T-helper 17 cell (primary cell): ENCODE measurements around the gene RNLS. TPM values are rescaled to one million over a fixed set of nuclear protein-coding genes. Genes with fewer than 3 reads are reported as not detected.

Experiments used
- ATAC-seq: fragments of 150-1000 bp; cut with Tn5 transposase; 2 replicates; pipeline ENCODE4 v1.10.0; 2021; ENCODE audit warnings: mild to moderate bottlenecking, moderate library complexity
- DNase-seq, 3 donors: peaks; one replicate each; pipeline versions ENCODE4 v3.0.0 to v3.0.0-alpha.2; 2020 to 2021
- H3K9me3 ChIP-seq: one replicate; pipeline ENCODE4 v1.7.0; 2013; ENCODE audit warnings: low read length, mild to moderate bottlenecking; ENCODE audit not compliant: control insufficient read depth, poor library complexity, severe bottlenecking
- H3K27ac Mint-ChIP-seq: one replicate; pipeline ENCODE4 v1.8.0; 2022; ENCODE audit warnings: mild to moderate bottlenecking, moderate library complexity, mixed read lengths
- H3K27me3 Mint-ChIP-seq: one replicate; pipeline ENCODE4 v1.8.0; 2022; ENCODE audit warnings: mixed read lengths
- H3K36me3 Mint-ChIP-seq: one replicate; pipeline ENCODE4 v1.8.0; 2022; ENCODE audit warnings: low read depth, mixed read lengths
- H3K4me1 Mint-ChIP-seq: one replicate; pipeline ENCODE4 v1.8.0; 2022; ENCODE audit warnings: mild to moderate bottlenecking, mixed read lengths
- H3K4me3 Mint-ChIP-seq: one replicate; pipeline ENCODE4 v1.8.0; 2022; ENCODE audit warnings: mild to moderate bottlenecking, moderate library complexity, mixed read lengths
- total RNA-seq, 4 donors: library from RNA in 2 of 4; stranded (reverse) in 2 of 4; gene quantifications; one replicate each; pipeline ENCODE4 v1.2.3 and lab custom pipeline; 2022 to 2026

RNLS gene
- total RNA-seq, 2 donors from 2014 or later: 1.8 to 4.6 TPM

DNA sequence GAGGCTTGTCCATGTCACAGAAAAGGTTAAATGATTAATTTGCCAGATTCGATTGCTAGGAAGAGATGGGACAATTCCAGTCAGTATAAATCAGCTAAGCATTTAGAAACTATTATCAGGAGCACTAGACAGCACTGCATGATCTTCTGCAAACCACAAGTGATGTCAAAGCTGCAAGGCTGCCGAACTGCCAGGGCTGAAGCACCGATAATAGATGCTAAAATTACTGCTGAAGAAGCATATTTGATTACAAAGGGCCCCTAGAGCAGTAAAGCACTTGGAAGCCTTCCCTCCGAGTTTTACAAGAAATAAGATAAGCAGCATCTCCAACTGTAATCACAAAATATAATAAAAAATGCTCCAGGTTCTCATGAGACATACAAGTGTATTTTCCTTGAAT lies 40.6 kb downstream of the RNLS start:
- DNase-seq (no peak), ATAC-seq (no peak)
- Mint-ChIP-seq H3K4me3 (no peak overlapping the region), H3K27me3 (no peaks in the 10 kb centered on the region), H3K36me3 (peaks cover 4% of the 10 kb centered on the region), H3K27ac (no peak overlapping the region), H3K4me1 (peaks cover under 1% of the 10 kb centered on the region)
- no peaks in the 10 kb centered on the region for H3K9me3 ChIP-seq

GRCh38 chr10:88541116-88541626 lies 41.9 kb downstream of the RNLS start:
- no peak for ATAC-seq
- H3K9me3 ChIP-seq: no peaks in the 10 kb centered on the region
- Mint-ChIP-seq H3K36me3 (peaks cover 4% of the 10 kb centered on the region), H3K27me3 (no peaks in the 10 kb centered on the region), H3K4me3 (no peak overlapping the region), H3K27ac (no peak overlapping the region), H3K4me1 (peaks cover 2% of the 10 kb centered on the region)
- no peak for DNase-seq

- ATAC-seq: no peak
Observed at GRCh38 chr10:88540351-88540750, 42.8 kb downstream of the RNLS start.

DNA sequence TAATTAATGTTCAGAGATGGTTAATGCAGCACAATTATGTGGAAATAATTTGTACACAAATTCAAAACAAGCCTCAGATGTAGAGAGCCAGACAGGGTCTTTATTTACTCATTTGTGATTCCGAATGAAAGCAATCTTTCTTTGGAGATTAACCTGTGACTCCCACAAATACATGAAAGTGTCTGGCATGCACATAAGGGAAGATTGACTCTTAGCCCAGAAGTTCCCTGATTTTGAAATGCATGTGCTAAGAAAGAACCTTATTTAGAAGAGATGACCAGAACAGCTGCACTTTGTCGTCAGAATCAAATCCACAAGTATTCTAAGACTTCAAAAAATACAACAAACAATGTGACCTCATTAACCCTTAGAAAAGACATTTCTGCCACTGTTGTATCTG lies 45.1 kb downstream of the RNLS start:
- H3K4me3 Mint-ChIP-seq: no peak overlapping the region
- no peaks in the 10 kb centered on the region for H3K9me3 ChIP-seq
- peaks cover 3% of the 10 kb centered on the region for H3K36me3 Mint-ChIP-seq
- no peaks in the 10 kb centered on the region for H3K27me3 Mint-ChIP-seq
- H3K4me1 Mint-ChIP-seq: peaks cover 10% of the 10 kb centered on the region
- DNase-seq: no peak
- no peak overlapping the region for H3K27ac Mint-ChIP-seq
- no peak for ATAC-seq

More at GRCh38 chr10:88540351-88540750, 42.8 kb downstream of the RNLS start:
- Mint-ChIP-seq H3K4me3 (no peak overlapping the region), H3K36me3 (peaks cover 4% of the 10 kb centered on the region), H3K4me1 (peaks cover 5% of the 10 kb centered on the region), H3K27me3 (no peaks in the 10 kb centered on the region), H3K27ac (no peak overlapping the region)
- no peaks in the 10 kb centered on the region for H3K9me3 ChIP-seq
- no peak for DNase-seq

GRCh38 chr10:88537322-88537721 lies 45.8 kb downstream of the RNLS start:
- ATAC-seq (no peak), DNase-seq (no peak)
- Mint-ChIP-seq H3K27ac (peak overlapping the region; percentile 41), H3K36me3 (peaks cover 2% of the 10 kb centered on the region), H3K4me3 (no peak overlapping the region), H3K4me1 (peaks cover 10% of the 10 kb centered on the region), H3K27me3 (no peaks in the 10 kb centered on the region)
- H3K9me3 ChIP-seq: no peaks in the 10 kb centered on the region

- H3K27me3 Mint-ChIP-seq: peaks cover 4% of the 10 kb centered on the region
- no peaks in the 10 kb centered on the region for H3K9me3 ChIP-seq
- H3K4me1 Mint-ChIP-seq: peaks cover 10% of the 10 kb centered on the region
- H3K36me3 Mint-ChIP-seq: no peaks in the 10 kb centered on the region
- DNase-seq (no peak), ATAC-seq (no peak)
- no peak overlapping the region for H3K27ac Mint-ChIP-seq
- no peak overlapping the region for H3K4me3 Mint-ChIP-seq
Observed at GRCh38 chr10:88536437-88536836, 46.7 kb downstream of the RNLS start.

GRCh38 chr10:88534072-88534665 lies 48.9 kb downstream of the RNLS start:
- H3K4me3 Mint-ChIP-seq: no peak overlapping the region
- H3K4me1 Mint-ChIP-seq: peaks cover 12% of the 10 kb centered on the region
- no peaks in the 10 kb centered on the region for H3K9me3 ChIP-seq
- no peak for ATAC-seq
- H3K36me3 Mint-ChIP-seq: no peaks in the 10 kb centered on the region
- H3K27me3 Mint-ChIP-seq: peaks cover 7% of the 10 kb centered on the region
- no peak for DNase-seq
- H3K27ac Mint-ChIP-seq: no peak overlapping the region

DNA sequence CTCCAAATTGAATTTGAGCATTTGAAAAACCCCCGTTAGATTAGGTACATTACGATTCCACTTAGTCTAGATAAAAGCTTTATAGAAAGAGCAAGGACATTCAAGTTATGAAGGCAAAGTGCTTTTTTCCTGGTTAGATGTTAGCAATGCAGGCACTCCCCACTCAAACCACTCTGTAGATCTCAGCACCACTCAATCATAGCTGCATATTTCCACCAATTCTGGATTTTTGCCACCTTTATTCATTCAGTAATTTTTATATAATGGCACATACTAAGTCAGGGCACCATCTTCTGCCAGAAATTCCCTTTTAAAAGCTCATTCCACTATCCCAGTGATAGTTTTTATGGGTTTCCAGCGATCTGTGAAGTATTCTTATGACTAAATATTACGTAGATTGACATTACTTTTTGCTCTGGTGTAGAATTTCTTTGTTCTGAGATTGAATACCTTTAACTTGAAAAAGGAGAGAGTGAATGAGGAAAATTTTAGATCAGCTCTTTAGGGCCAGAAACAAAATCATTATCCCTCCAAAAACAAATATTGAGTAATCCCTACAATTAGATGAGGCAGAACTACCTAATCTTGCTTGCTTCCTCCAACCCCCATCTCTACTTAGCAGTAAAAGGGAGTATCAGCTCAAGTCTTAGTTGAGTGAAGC lies 51.6 kb downstream of the RNLS start:
- no peak overlapping the region for H3K27ac Mint-ChIP-seq
- ATAC-seq: no peak
- no peaks in the 10 kb centered on the region for H3K9me3 ChIP-seq
- peaks cover 12% of the 10 kb centered on the region for H3K4me1 Mint-ChIP-seq
- no peak for DNase-seq
- peaks cover 7% of the 10 kb centered on the region for H3K27me3 Mint-ChIP-seq
- H3K36me3 Mint-ChIP-seq: no peaks in the 10 kb centered on the region
- H3K4me3 Mint-ChIP-seq: no peak overlapping the region

- H3K27me3 Mint-ChIP-seq: peaks cover 7% of the 10 kb centered on the region
- H3K27ac Mint-ChIP-seq: no peak overlapping the region
- H3K36me3 Mint-ChIP-seq: no peaks in the 10 kb centered on the region
- no peak for DNase-seq
- no peak for ATAC-seq
- no peaks in the 10 kb centered on the region for H3K9me3 ChIP-seq
- no peak overlapping the region for H3K4me3 Mint-ChIP-seq
- H3K4me1 Mint-ChIP-seq: peaks cover 12% of the 10 kb centered on the region
Observed at GRCh38 chr10:88530629-88531391, 52.3 kb downstream of the RNLS start.

DNA sequence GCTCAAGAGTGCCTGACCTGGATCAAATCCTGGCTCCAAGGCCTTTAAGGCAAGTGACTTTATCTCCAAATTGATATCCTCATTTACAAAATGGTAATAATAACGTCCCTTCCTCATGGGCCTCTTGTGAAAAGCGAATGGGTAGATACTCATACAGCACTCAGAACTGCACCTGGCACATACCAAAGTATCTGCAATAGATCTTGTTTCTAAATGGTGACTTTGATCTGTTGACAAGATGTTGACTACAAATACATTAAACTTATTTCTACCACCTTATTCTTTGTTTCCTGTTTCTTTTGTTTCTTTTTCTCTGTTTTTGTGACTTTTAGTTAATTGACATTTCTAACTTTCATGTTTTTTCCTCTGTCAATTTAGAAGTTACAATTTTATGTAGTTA lies 53.0 kb downstream of the RNLS start:
- ATAC-seq (no peak), DNase-seq (no peak)
- peaks cover 10% of the 10 kb centered on the region for H3K4me1 Mint-ChIP-seq
- no peaks in the 10 kb centered on the region for H3K36me3 Mint-ChIP-seq
- H3K9me3 ChIP-seq: no peaks in the 10 kb centered on the region
- H3K4me3 Mint-ChIP-seq: no peak overlapping the region
- peaks cover 7% of the 10 kb centered on the region for H3K27me3 Mint-ChIP-seq
- H3K27ac Mint-ChIP-seq: no peak overlapping the region

DNA sequence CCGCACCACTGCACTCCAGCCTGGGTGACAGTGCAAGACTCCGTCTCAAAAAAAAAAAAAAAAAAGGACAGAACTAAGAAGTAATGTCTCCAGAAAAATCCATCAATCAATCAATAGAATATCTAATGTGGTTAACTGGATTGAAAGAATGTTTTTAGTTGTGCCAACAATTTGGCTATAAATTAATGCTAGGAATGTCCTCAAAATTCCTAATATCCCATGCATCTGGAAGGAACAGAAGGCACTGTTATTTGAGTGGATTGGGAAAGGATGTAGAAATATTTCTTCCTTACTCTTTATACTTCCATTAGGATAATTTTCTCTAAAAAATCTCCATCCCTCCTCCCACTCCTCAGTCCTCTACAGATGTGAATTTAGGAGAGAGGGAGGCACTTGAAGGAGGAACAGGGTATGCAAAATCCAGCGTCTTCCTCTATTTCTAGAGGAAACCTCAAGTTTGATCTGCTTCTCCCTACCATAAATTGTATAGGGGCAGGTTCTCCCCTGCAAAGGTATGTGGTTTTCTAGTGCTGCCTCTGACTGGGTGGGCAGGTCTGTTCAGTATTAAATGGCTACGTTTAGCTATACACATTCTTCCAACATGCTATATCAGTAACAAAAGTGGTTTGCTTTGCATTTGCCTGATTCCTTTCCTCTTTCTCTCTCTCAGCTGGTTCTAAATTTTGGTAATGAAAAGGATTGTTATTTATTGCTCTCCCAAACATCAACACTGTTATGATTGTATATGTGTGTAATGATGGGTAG lies 54.1 kb downstream of the RNLS start:
- H3K27me3 Mint-ChIP-seq: peaks cover 7% of the 10 kb centered on the region
- H3K4me1 Mint-ChIP-seq: peaks cover 8% of the 10 kb centered on the region
- H3K9me3 ChIP-seq: no peaks in the 10 kb centered on the region
- no peak overlapping the region for H3K27ac Mint-ChIP-seq
- ATAC-seq (no peak), DNase-seq (no peak)
- H3K4me3 Mint-ChIP-seq: no peak overlapping the region
- H3K36me3 Mint-ChIP-seq: no peaks in the 10 kb centered on the region

- Mint-ChIP-seq H3K4me3 (no peak overlapping the region), H3K27ac (no peak overlapping the region), H3K4me1 (peaks cover 5% of the 10 kb centered on the region), H3K36me3 (no peaks in the 10 kb centered on the region), H3K27me3 (peaks cover 7% of the 10 kb centered on the region)
- H3K9me3 ChIP-seq: no peaks in the 10 kb centered on the region
- ATAC-seq (no peak), DNase-seq (no peak)
Observed at GRCh38 chr10:88528201-88528600, 54.9 kb downstream of the RNLS start.

DNA sequence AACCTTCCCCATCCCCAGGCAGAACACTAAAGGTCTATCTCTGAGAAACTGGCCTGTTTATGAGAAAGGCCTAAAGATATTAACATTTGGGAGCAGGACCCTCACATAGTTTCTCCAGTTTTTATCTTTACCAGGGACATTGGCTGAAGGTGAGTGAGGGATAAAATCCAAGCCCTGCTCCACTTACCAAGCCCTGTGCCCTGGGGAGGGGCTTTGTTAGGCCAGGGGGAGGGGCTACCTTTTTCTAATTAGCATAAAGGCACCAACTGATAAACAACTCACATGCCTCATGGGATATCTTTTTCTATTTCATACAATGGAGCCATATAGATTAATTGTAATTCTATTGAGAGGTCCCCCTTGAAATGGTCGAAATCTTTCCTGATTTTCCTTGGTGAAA lies 55.9 kb downstream of the RNLS start:
- H3K27ac Mint-ChIP-seq: no peak overlapping the region
- no peak for ATAC-seq
- peaks cover 5% of the 10 kb centered on the region for H3K4me1 Mint-ChIP-seq

More for the DNA sequence above, 55.9 kb downstream of the RNLS start:
- Mint-ChIP-seq H3K27me3 (peaks cover 7% of the 10 kb centered on the region), H3K4me3 (no peak overlapping the region), H3K36me3 (no peaks in the 10 kb centered on the region)
- DNase-seq: no peak
- no peaks in the 10 kb centered on the region for H3K9me3 ChIP-seq
